Retina (tissue), 1 donor: ENCODE measurements around the gene DLG1.
A peak's percentile ranks its signal among the peaks of the same experiment; 100 is the strongest.

Source experiments
- DNase-seq: peaks from one replicate; pipeline ENCODE4 v3.0.0-alpha.2; 2016

DLG1 gene

GRCh38 chr3:197317250-197317963 is 19.0 kb upstream of the DLG1 start:
- no peak for DNase-seq

- DNase-seq = no peak
Observed at GRCh38 chr3:197312431-197312830, 14.0 kb upstream of the DLG1 start.

- no peak for DNase-seq
Observed at GRCh38 chr3:197311591-197311990, 13.2 kb upstream of the DLG1 start.

GRCh38 chr3:197309528-197310361 is 11.3 kb upstream of the DLG1 start:
- DNase-seq = no peak

GRCh38 chr3:197308591-197308990 is 10.2 kb upstream of the DLG1 start:
- DNase-seq = no peak

- no peak for DNase-seq
Observed at GRCh38 chr3:197306374-197307086, 8.1 kb upstream of the DLG1 start.

- DNase-seq = no peak
Observed at GRCh38 chr3:197305854-197306253, 7.4 kb upstream of the DLG1 start.

- no peak for DNase-seq
Observed at GRCh38 chr3:197303452-197303851, 5.0 kb upstream of the DLG1 start.

GRCh38 chr3:197302696-197303341 is 4.4 kb upstream of the DLG1 start:
- DNase-seq = no peak

GRCh38 chr3:197302033-197302432 is 3.6 kb upstream of the DLG1 start:
- DNase-seq = no peak

- no peak for DNase-seq
Observed at GRCh38 chr3:197300361-197300760, 1.9 kb upstream of the DLG1 start.

GRCh38 chr3:197298945-197299854 is 788 bp upstream of the DLG1 start:
- peak; percentile 54 for DNase-seq

- peak; percentile 79 for DNase-seq
Observed at GRCh38 chr3:197297476-197298340, 704 bp downstream of the DLG1 start.

- DNase-seq = no peak
Observed at GRCh38 chr3:197297002-197297401, 1.4 kb downstream of the DLG1 start.

- DNase-seq = no peak
Observed at GRCh38 chr3:197296545-197296944, 1.9 kb downstream of the DLG1 start.

GRCh38 chr3:197295871-197296270 is 2.5 kb downstream of the DLG1 start:
- DNase-seq = no peak

GRCh38 chr3:197293605-197294237 is 4.7 kb downstream of the DLG1 start:
- no peak for DNase-seq

GRCh38 chr3:197292648-197293047 is 5.8 kb downstream of the DLG1 start:
- DNase-seq = no peak

GRCh38 chr3:197292083-197292646 is 6.2 kb downstream of the DLG1 start:
- no peak for DNase-seq

- no peak for DNase-seq
Observed at GRCh38 chr3:197289726-197290125, 8.7 kb downstream of the DLG1 start.
